HG02571 (cell line): Measurements from ENCODE around the gene PLXNA4.
"Not testable (repeated sequence)": the region's sequence is repeated elsewhere in the genome, so short reads cannot be mapped to it uniquely, and the experiment has no call there.

Source experiments
- ATAC-seq: cut with Tn5 transposase; IDR thresholded peaks from one replicate; pipeline ENCODE4 v1.9.1; 2021; ENCODE audit warnings: mild to moderate bottlenecking, moderate library complexity; ENCODE audit not compliant: unreplicated experiment

The PLXNA4 gene

GRCh38 chr7:132575982-132576720 lies at the start of gene PLXNA4:
Gene PLXNA4, minus strand, starts transcription at chr7:132576470. Its CDS starts 67,777 bp downstream, at chr7:132508693.
- ATAC-seq: no peak

GRCh38 chr7:132625651-132626050 lies 49.4 kb upstream of the PLXNA4 start:
- ATAC-seq: no peak

GRCh38 chr7:132622081-132622480 lies 45.8 kb upstream of the PLXNA4 start:
- ATAC-seq: no peak

GRCh38 chr7:132619967-132620366 lies 43.7 kb upstream of the PLXNA4 start:
- ATAC-seq: no peak

- ATAC-seq: no peak
Measured at GRCh38 chr7:132618956-132619305, 42.7 kb upstream of the PLXNA4 start.

GRCh38 chr7:132618271-132618955 lies 42.1 kb upstream of the PLXNA4 start:
- no peak for ATAC-seq

GRCh38 chr7:132614428-132615318 lies 38.4 kb upstream of the PLXNA4 start:
- no peak for ATAC-seq

GRCh38 chr7:132613737-132614136 lies 37.5 kb upstream of the PLXNA4 start:
- ATAC-seq: no peak

- ATAC-seq: no peak
Measured at GRCh38 chr7:132610995-132611394, 34.7 kb upstream of the PLXNA4 start.

- no peak for ATAC-seq
Measured at GRCh38 chr7:132609906-132610520, 33.7 kb upstream of the PLXNA4 start.

GRCh38 chr7:132609222-132609621 lies 33.0 kb upstream of the PLXNA4 start:
- ATAC-seq: no peak

- no peak for ATAC-seq
Measured at GRCh38 chr7:132608523-132608922, 32.3 kb upstream of the PLXNA4 start.

- no peak for ATAC-seq
Measured at GRCh38 chr7:132607656-132608055, 31.4 kb upstream of the PLXNA4 start.

GRCh38 chr7:132604121-132604520 lies 27.9 kb upstream of the PLXNA4 start:
- no peak for ATAC-seq

GRCh38 chr7:132603220-132603833 lies 27.1 kb upstream of the PLXNA4 start:
- ATAC-seq: no peak

- no peak for ATAC-seq
Measured at GRCh38 chr7:132601783-132602182, 25.5 kb upstream of the PLXNA4 start.

GRCh38 chr7:132596588-132596987 lies 20.3 kb upstream of the PLXNA4 start:
- ATAC-seq: no peak

- not testable (repeated sequence) for ATAC-seq
Measured at GRCh38 chr7:132594741-132595140, 18.5 kb upstream of the PLXNA4 start.

- no peak for ATAC-seq
Measured at GRCh38 chr7:132592936-132593335, 16.7 kb upstream of the PLXNA4 start.

- no peak for ATAC-seq
Measured at GRCh38 chr7:132592231-132592920, 16.1 kb upstream of the PLXNA4 start.
